H9 (cell line): Measurements from ENCODE around the gene ZNF736. TPM values are rescaled to one million over a fixed set of nuclear protein-coding genes. Genes with fewer than 3 reads are reported as not detected.

Experiments
- DNase-seq: peaks from one replicate; pipeline ENCODE4 v3.0.0-alpha.2; 2017
- H2AFZ ChIP-seq: one replicate; pipeline ENCODE4 v1.6.1; 2013; ENCODE audit warnings: mild to moderate bottlenecking, low read length, control low read depth, moderate library complexity
- H2AK5ac ChIP-seq: 2 replicates; pipeline ENCODE4 v1.6.1; 2013; ENCODE audit warnings: low read length, control low read depth, mixed read lengths; ENCODE audit not compliant: insufficient read length
- H2BK120ac ChIP-seq: one replicate; pipeline ENCODE4 v1.6.1; 2013; ENCODE audit warnings: low read depth, mild to moderate bottlenecking, low read length, control low read depth, inconsistent platforms; ENCODE audit not compliant: poor library complexity, severe bottlenecking
- H2BK12ac ChIP-seq: 2 replicates; pipeline ENCODE4 v1.6.1; 2013; ENCODE audit warnings: low read length, control low read depth, mixed read lengths, low read depth; ENCODE audit not compliant: insufficient read length
- H2BK15ac ChIP-seq: 2 replicates; pipeline ENCODE4 v1.6.1; 2013; ENCODE audit warnings: low read depth, low read length, control low read depth
- H2BK20ac ChIP-seq: one replicate; pipeline ENCODE4 v1.6.1; 2013; ENCODE audit warnings: low read depth, mild to moderate bottlenecking, low read length, control low read depth, inconsistent platforms; ENCODE audit not compliant: poor library complexity, severe bottlenecking
- H2BK5ac ChIP-seq: 2 replicates; pipeline ENCODE4 v1.6.1; 2013; ENCODE audit warnings: low read length, control low read depth, mixed read lengths; ENCODE audit not compliant: insufficient read length
- H3K14ac ChIP-seq: 2 replicates; pipeline ENCODE4 v1.6.1; 2013; ENCODE audit warnings: low read length, control low read depth; ENCODE audit not compliant: insufficient read depth
- H3K18ac ChIP-seq: 2 replicates; pipeline ENCODE4 v1.6.1; 2013; ENCODE audit warnings: low read depth, mild to moderate bottlenecking, mixed read lengths, low read length, control low read depth; ENCODE audit not compliant: insufficient read length
- H3K23ac ChIP-seq: 2 replicates; pipeline ENCODE4 v1.6.1; 2013; ENCODE audit warnings: low read length, control low read depth, mixed read lengths, low read depth; ENCODE audit not compliant: insufficient read length
- H3K23me2 ChIP-seq: 2 replicates; pipeline ENCODE4 v1.6.1; 2013; ENCODE audit warnings: low read depth, mild to moderate bottlenecking, mixed read lengths, low read length, control low read depth; ENCODE audit not compliant: insufficient read length, poor library complexity, severe bottlenecking
- H3K27ac ChIP-seq: 2 replicates; pipeline ENCODE4 v1.5.1; 2013; ENCODE audit warnings: low read length, control low read depth, mixed read lengths, low read depth; ENCODE audit not compliant: insufficient read length
- H3K27me3 ChIP-seq: 2 replicates; pipeline ENCODE4 v1.6.1; 2013; ENCODE audit warnings: low read length, control low read depth, inconsistent platforms; ENCODE audit not compliant: insufficient read depth
- H3K4ac ChIP-seq: 2 replicates; pipeline ENCODE4 v1.6.1; 2013; ENCODE audit warnings: low read depth, mild to moderate bottlenecking, control low read depth, inconsistent platforms, low read length, moderate library complexity
- H3K4me1 ChIP-seq: 2 replicates; pipeline ENCODE4 v1.6.1; 2013; ENCODE audit warnings: low read length, control low read depth, inconsistent platforms; ENCODE audit not compliant: insufficient read depth
- H3K4me2 ChIP-seq: 2 replicates; pipeline ENCODE4 v1.6.1; 2013; ENCODE audit warnings: low read length, control low read depth, mixed read lengths; ENCODE audit not compliant: insufficient read length, insufficient read depth
- H3K56ac ChIP-seq: 2 replicates; pipeline ENCODE4 v1.6.1; 2013; ENCODE audit warnings: low read depth, mild to moderate bottlenecking, mixed read lengths, low read length, control low read depth; ENCODE audit not compliant: insufficient read length
- H3K79me1 ChIP-seq: 2 replicates; pipeline ENCODE4 v1.6.1; 2013; ENCODE audit warnings: low read depth, mild to moderate bottlenecking, moderate library complexity, low read length, control low read depth, inconsistent platforms; ENCODE audit not compliant: insufficient read depth, poor library complexity, severe bottlenecking
- H3K79me2 ChIP-seq: 2 replicates; pipeline ENCODE4 v1.6.1; 2013; ENCODE audit warnings: low read length, control low read depth, inconsistent platforms; ENCODE audit not compliant: insufficient read depth
- H3K9ac ChIP-seq: 2 replicates; pipeline ENCODE4 v1.6.1; 2013; ENCODE audit warnings: low read length, control low read depth, mixed read lengths; ENCODE audit not compliant: insufficient read length; ENCODE audit errors: extremely low read depth
- H3K9me3 ChIP-seq: one replicate; pipeline ENCODE4 v1.6.1; 2013; ENCODE audit warnings: low read depth, low read length, inconsistent platforms; ENCODE audit not compliant: control insufficient read depth
- H3T11ph ChIP-seq: one replicate; pipeline ENCODE4 v1.6.1; 2013; ENCODE audit warnings: mild to moderate bottlenecking, low read length, control low read depth, inconsistent platforms
- H4K20me1 ChIP-seq: one replicate; pipeline ENCODE4 v1.6.1; 2013; ENCODE audit not compliant: control insufficient read depth, insufficient read length, insufficient read depth
- H4K5ac ChIP-seq: 2 replicates; pipeline ENCODE4 v1.6.1; 2013; ENCODE audit warnings: low read depth, mild to moderate bottlenecking, mixed read lengths, low read length, control low read depth; ENCODE audit not compliant: insufficient read length
- H4K8ac ChIP-seq: replicated peaks from 2 replicates; pipeline ENCODE4 v1.6.1; 2013; ENCODE audit warnings: low read length, control low read depth, mixed read lengths, low read depth; ENCODE audit not compliant: insufficient read length
- H4K91ac ChIP-seq: 2 replicates; pipeline ENCODE4 v1.6.1; 2013; ENCODE audit warnings: low read depth, mild to moderate bottlenecking, moderate library complexity, mixed read lengths, low read length, control low read depth; ENCODE audit not compliant: insufficient read length
- H3K27ac Mint-ChIP-seq, 3 experiments: 2 replicates in 2 of 3; 3 replicates in 1 of 3; pipeline ENCODE4 v1.8.0; 2020 to 2021; ENCODE audit warnings: mixed read lengths in 3 of 3, mild to moderate bottlenecking in 1 of 3, moderate library complexity in 1 of 3
- H3K27me3 Mint-ChIP-seq: 2 replicates; pipeline ENCODE4 v1.8.0; 2021; ENCODE audit warnings: low read depth, mild to moderate bottlenecking, moderate library complexity, mixed read lengths
- H3K36me3 Mint-ChIP-seq, 3 experiments: 2 replicates in 2 of 3; 3 replicates in 1 of 3; pipeline ENCODE4 v1.8.0; 2020 to 2021; ENCODE audit warnings: low read depth in 3 of 3, mixed read lengths in 3 of 3; ENCODE audit not compliant: insufficient read depth in 1 of 3
- H3K4me1 Mint-ChIP-seq, 2 experiments: 2 replicates each; pipeline ENCODE4 v1.8.0; 2020; ENCODE audit warnings: mixed read lengths in 2 of 2
- H3K4me3 Mint-ChIP-seq, 2 experiments: 2 replicates in 1 of 2; 3 replicates in 1 of 2; pipeline ENCODE4 v1.8.0; 2020 to 2021; ENCODE audit warnings: mild to moderate bottlenecking in 2 of 2, mixed read lengths in 2 of 2, moderate library complexity in 1 of 2
- H3K9me3 Mint-ChIP-seq, 2 experiments: 2 replicates in 1 of 2; 3 replicates in 1 of 2; pipeline ENCODE4 v1.8.0; 2020; ENCODE audit warnings: mild to moderate bottlenecking in 2 of 2, mixed read lengths in 2 of 2, moderate library complexity in 1 of 2
- CTCF ChIP-seq: fragments of 200-600 bp; sonication (generic); conservative IDR thresholded peaks from 3 replicates; pipeline ENCODE4 v1.8.0; 2021; ENCODE audit warnings: antibody characterized with exemption, mild to moderate bottlenecking
- WGBS: extraction: QIAGEN DNeasy Blood & Tissue Kit; methylation state at CpG from one replicate; pipeline ENCODE4 v1.1.7; 2013; ENCODE audit warnings: missing lambda C conversion rate, low lambda C conversion rate, mixed read lengths; ENCODE audit not compliant: insufficient read length; ENCODE audit errors: extremely low coverage; 5-methylcytosine and 5-hydroxymethylcytosine counted together
- long read RNA-seq: library from polyadenylated mRNA; unstranded; transcript quantifications from one replicate; pipeline ENCODE4 v2.0.0, GENCODE V29; 2020
- total RNA-seq: library from RNA; stranded (reverse); gene quantifications from 2 replicates; pipeline ENCODE4 v1.2.1, GENCODE V29; 2021

The ZNF736 gene
- total RNA-seq, result not detected in 2 replicates
- long read RNA-seq, result 0 reads

DNA sequence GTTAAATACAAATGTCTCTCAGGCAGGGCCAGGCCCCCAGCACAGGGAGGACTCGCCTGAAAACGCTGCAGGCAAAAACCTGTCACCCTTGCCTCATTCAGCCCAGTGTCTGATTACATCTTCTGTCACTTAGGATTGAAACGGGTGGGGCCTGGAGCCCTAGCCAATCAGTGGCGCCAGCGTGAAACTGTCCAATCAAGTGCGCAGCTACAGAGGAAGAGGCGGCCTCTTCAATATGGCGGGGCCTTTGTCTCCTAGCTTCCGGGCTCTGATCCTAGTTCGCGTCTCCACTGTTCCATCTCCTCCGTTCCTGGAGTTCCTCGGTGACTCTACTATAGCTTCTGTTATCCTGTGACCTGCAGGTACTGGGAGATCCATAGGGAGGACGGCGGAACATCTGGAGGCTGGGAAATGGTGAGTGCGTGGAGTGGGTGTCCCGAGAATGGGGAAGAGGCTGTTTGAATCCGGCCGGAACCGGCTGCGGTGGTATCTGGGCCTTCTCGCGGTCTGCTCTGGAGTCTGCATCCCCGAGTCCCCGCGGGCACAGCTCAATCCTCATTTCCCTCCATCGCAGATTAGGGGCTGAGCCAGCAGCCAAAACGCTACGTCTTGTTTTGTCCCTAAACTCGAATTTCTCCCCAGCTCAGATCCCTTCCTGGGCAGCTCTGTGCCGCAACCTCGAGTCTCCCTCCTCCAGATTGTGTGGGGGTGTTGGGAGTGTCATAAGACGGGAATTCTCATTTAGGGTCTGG, at the start of gene ZNF736:
Gene ZNF736, plus strand, starts transcription at position 222 of the 752 bp plus-strand sequence. Its CDS starts 190 bp downstream, at position 412.
- Histone ChIP-seq H4K91ac (no peak within 1 kb of the TSS), H3K14ac (no peak within 1 kb of the TSS), H3K4me1 (no peaks in the 10 kb centered on the region), H2BK120ac (no peak within 1 kb of the TSS), H3K27me3 (no peaks in the 10 kb centered on the region), H2BK15ac (no peak within 1 kb of the TSS), H2BK12ac (no peak within 1 kb of the TSS), H3K23ac (no peak within 1 kb of the TSS), H3K79me1 (no peaks in the 10 kb centered on the region), H3K9me3 (peaks cover 69% of the 10 kb centered on the region), H3T11ph (no peak within 1 kb of the TSS), H2BK20ac (no peak within 1 kb of the TSS), H3K4me2 (no peak within 1 kb of the TSS), H2AFZ (no peak within 1 kb of the TSS), H4K20me1 (no peaks in the 10 kb centered on the region), H3K27ac (no peak within 1 kb of the TSS), H2BK5ac (no peak within 1 kb of the TSS), H4K5ac (no peak within 1 kb of the TSS), H4K8ac (no peak within 1 kb of the TSS), H3K18ac (no peak within 1 kb of the TSS), H3K4ac (no peak within 1 kb of the TSS), H3K23me2 (no peaks in the 10 kb centered on the region), H3K9ac (no peak within 1 kb of the TSS), H3K79me2 (no peaks in the 10 kb centered on the region), H2AK5ac (no peak within 1 kb of the TSS), H3K56ac (no peak within 1 kb of the TSS)
- DNase-seq, result no peak
- Mint-ChIP-seq H3K36me3 (peaks cover 0 to 17% (median 10%) of the 10 kb centered on the region in 3 experiments; a peak in 6 of 7 replicates), H3K4me1 (no peaks in the 10 kb centered on the region), H3K4me3 (no peak within 1 kb of the TSS), H3K27me3 (no peaks in the 10 kb centered on the region; the same call in 1 of the 2 replicates), H3K9me3 (peaks cover 89 to 92% of the 10 kb centered on the region in 2 experiments), H3K27ac (no peak within 1 kb of the TSS)
- TF ChIP-seq CTCF, result no peak
- WGBS, result no CpG with 5 or more reads among the region's 33 CpGs
